Measurements from ENCODE around the gene HSH2D.

The HSH2D gene

GRCh38 chr19:16146112-16146511 lies 2.6 kb downstream of the HSH2D start:
- DNase-seq (ENCODE audit: insufficient read length, low spot score) (no peak), FAIRE-seq (no peak)
- no peak for TF ChIP-seq CTCF (IDR thresholded peaks at IDR 0.05; ENCODE audit: insufficient read depth, missing control alignments)

GRCh38 chr19:16148443-16149229 lies 5.2 kb downstream of the HSH2D start:
- no peak for FAIRE-seq
- no peak for DNase-seq (ENCODE audit: insufficient read length, low spot score)
- no peak for TF ChIP-seq CTCF (IDR thresholded peaks at IDR 0.05; ENCODE audit: insufficient read depth, missing control alignments)

GRCh38 chr19:16153582-16154336 lies 10.3 kb downstream of the HSH2D start:
- FAIRE-seq (no peak), DNase-seq (ENCODE audit: insufficient read length, low spot score) (no peak)
- TF ChIP-seq CTCF (IDR thresholded peaks at IDR 0.05; ENCODE audit: insufficient read depth, missing control alignments), result no peak

GRCh38 chr19:16154557-16154956 lies 11.1 kb downstream of the HSH2D start:
- TF ChIP-seq CTCF (IDR thresholded peaks at IDR 0.05; ENCODE audit: insufficient read depth, missing control alignments), result no peak
- FAIRE-seq (no peak), DNase-seq (ENCODE audit: insufficient read length, low spot score) (no peak)

- no peak for TF ChIP-seq CTCF (IDR thresholded peaks at IDR 0.05; ENCODE audit: insufficient read depth, missing control alignments)
- FAIRE-seq (no peak), DNase-seq (ENCODE audit: insufficient read length, low spot score) (no peak)
Observed at GRCh38 chr19:16155128-16155527, 11.6 kb downstream of the HSH2D start.

- DNase-seq (ENCODE audit: insufficient read length, low spot score), result no peak
- FAIRE-seq, result no peak
- TF ChIP-seq CTCF (IDR thresholded peaks at IDR 0.05; ENCODE audit: insufficient read depth, missing control alignments), result no peak
Observed at GRCh38 chr19:16156904-16157303, 13.4 kb downstream of the HSH2D start.

- DNase-seq (ENCODE audit: insufficient read length, low spot score) (no peak), FAIRE-seq (no peak)
Observed at GRCh38 chr19:16157601-16158000, 14.1 kb downstream of the HSH2D start.

More at GRCh38 chr19:16157601-16158000, 14.1 kb downstream of the HSH2D start:
- TF ChIP-seq CTCF (IDR thresholded peaks at IDR 0.05; ENCODE audit: insufficient read depth, missing control alignments), result no peak
